Mammary epithelial cell (primary cell): ENCODE results near the gene ASS1.

Experiments
- EZH2 ChIP-seq: IDR thresholded peaks from 2 replicates; pipeline ENCODE4 v1.6.1; 2012; ENCODE audit warnings: low read length, inconsistent platforms, borderline replicate concordance
- TF ChIP-seq, protein P1 (sequence below), 2 donors: IDR thresholded peaks in 1 of 2; conservative IDR thresholded peaks in 1 of 2; 2 replicates each; pipeline ENCODE4 v1.5.1; 2011 to 2012; ENCODE audit warnings: inconsistent platforms in 2 of 2, low read length in 2 of 2, mild to moderate bottlenecking in 2 of 2, control low read depth in 1 of 2, low read depth in 1 of 2; ENCODE audit not compliant: insufficient read depth in 1 of 2; ENCODE audit errors: extremely low read depth in 1 of 2

DNA sequence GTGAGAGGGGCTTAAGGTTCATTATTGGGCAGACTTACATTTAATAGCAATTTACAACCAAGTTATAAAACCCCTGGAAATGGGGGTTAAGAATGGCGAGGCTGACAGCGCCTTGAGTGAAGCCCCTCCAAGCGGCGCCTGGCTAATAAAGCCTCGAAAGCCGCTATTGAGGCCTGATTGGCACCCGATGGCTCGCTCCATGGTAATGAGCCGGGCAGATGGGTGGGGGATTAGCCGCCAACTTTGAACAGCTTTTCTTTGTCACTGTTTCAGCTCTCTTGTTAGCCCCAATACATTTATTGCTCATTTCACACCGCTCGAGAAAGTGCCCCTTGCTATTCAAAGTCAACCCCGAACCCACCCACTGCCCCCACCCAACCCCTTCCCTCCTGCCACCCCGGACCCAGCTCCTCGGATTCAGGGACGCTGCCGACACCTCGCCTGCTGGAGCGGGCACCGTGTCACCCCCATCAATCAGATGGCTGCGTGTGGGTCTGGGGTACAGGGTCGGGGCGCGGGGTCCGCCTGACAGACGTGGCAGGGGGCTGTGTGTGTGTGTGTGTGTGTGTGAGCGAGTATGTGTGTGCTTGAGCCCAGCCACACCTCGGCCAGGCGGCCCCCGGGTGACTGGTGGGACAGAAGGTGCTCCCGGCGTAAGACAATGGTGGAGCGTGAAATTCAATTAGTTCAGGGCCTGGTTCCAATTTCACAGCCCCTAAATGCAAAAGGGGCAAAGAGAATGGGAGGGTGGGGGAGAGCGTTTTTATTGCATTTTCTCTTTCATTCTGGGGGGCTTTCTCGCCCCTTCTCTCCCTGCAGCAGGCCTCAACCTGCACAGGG, 34.2 kb downstream of the ASS1 start:
- TF ChIP-seq, protein P1, sequence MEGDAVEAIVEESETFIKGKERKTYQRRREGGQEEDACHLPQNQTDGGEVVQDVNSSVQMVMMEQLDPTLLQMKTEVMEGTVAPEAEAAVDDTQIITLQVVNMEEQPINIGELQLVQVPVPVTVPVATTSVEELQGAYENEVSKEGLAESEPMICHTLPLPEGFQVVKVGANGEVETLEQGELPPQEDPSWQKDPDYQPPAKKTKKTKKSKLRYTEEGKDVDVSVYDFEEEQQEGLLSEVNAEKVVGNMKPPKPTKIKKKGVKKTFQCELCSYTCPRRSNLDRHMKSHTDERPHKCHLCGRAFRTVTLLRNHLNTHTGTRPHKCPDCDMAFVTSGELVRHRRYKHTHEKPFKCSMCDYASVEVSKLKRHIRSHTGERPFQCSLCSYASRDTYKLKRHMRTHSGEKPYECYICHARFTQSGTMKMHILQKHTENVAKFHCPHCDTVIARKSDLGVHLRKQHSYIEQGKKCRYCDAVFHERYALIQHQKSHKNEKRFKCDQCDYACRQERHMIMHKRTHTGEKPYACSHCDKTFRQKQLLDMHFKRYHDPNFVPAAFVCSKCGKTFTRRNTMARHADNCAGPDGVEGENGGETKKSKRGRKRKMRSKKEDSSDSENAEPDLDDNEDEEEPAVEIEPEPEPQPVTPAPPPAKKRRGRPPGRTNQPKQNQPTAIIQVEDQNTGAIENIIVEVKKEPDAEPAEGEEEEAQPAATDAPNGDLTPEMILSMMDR (conservative IDR thresholded peaks at IDR 0.05 in 1 of 2, IDR thresholded peaks at IDR 0.05 in 1 of 2; ENCODE audit: extremely low read depth in 1 of 2, insufficient read depth in 1 of 2, low read depth in 1 of 2, low read length in 2 of 2), result no peak
- no peak for TF ChIP-seq EZH2
